Hepatocyte (in vitro differentiated cells): ENCODE results near the gene CDK6. TPM values are rescaled to one million over a fixed set of nuclear protein-coding genes. Genes with fewer than 3 reads are reported as not detected.

Experiments used
- DNase-seq: peaks from one replicate; pipeline ENCODE4 v3.0.0-alpha.2; 2016; ENCODE audit warnings: low spot score
- H2AFZ ChIP-seq: fragments of 200-600 bp; sonication (generic); 2 replicates; pipeline ENCODE4 v1.6.0; 2016; ENCODE audit warnings: antibody characterized with exemption, mild to moderate bottlenecking
- H3K27ac ChIP-seq: fragments of 200-600 bp; sonication (generic); 2 replicates; pipeline ENCODE4 v1.5.1; 2016; ENCODE audit warnings: mild to moderate bottlenecking
- H3K27me3 ChIP-seq: fragments of 200-600 bp; sonication (generic); 2 replicates; pipeline ENCODE4 v1.6.1; 2016
- H3K36me3 ChIP-seq: fragments of 200-600 bp; sonication (generic); replicated peaks from 2 replicates; pipeline ENCODE4 v1.5.1; 2016; ENCODE audit warnings: low read depth; ENCODE audit not compliant: insufficient read depth
- H3K4me1 ChIP-seq: fragments of 200-600 bp; sonication (generic); 2 replicates; pipeline ENCODE4 v1.5.1; 2016; ENCODE audit warnings: mild to moderate bottlenecking, moderate library complexity; ENCODE audit not compliant: insufficient read depth
- H3K4me2 ChIP-seq: fragments of 200-600 bp; sonication (generic); 2 replicates; pipeline ENCODE4 v1.6.0; 2016
- H3K4me3 ChIP-seq: fragments of 200-600 bp; sonication (generic); 2 replicates; pipeline ENCODE4 v1.5.1; 2016; ENCODE audit warnings: mild to moderate bottlenecking
- H3K79me2 ChIP-seq: fragments of 200-600 bp; sonication (generic); 2 replicates; pipeline ENCODE4 v1.6.0; 2017; ENCODE audit warnings: mild to moderate bottlenecking
- H3K9me2 ChIP-seq: fragments of 200-600 bp; sonication (generic); replicated peaks from 2 replicates; pipeline ENCODE4 v1.6.0; 2017; ENCODE audit warnings: mild to moderate bottlenecking; ENCODE audit not compliant: insufficient read depth
- H3K9me3 ChIP-seq: fragments of 200-600 bp; sonication (generic); 2 replicates; pipeline ENCODE4 v1.5.1; 2016; ENCODE audit warnings: low read depth, mild to moderate bottlenecking
- H4K20me1 ChIP-seq: fragments of 200-600 bp; sonication (generic); 2 replicates; pipeline ENCODE4 v1.6.0; 2016; ENCODE audit warnings: mild to moderate bottlenecking; ENCODE audit not compliant: insufficient read depth, poor library complexity, severe bottlenecking
- CTCF ChIP-seq: fragments of 200-600 bp; sonication (generic); IDR thresholded peaks from 2 replicates; pipeline ENCODE4 v1.5.1; 2016; ENCODE audit warnings: antibody characterized with exemption, mild to moderate bottlenecking; ENCODE audit not compliant: poor library complexity
- EZH2 ChIP-seq: fragments of 200-600 bp; sonication (generic); IDR thresholded peaks from 2 replicates; pipeline ENCODE4 v1.6.1; 2016; ENCODE audit warnings: antibody characterized with exemption, mild to moderate bottlenecking, borderline replicate concordance
- EZH2phosphoT487 ChIP-seq: fragments of 200-600 bp; sonication (generic); IDR thresholded peaks from one replicate; pipeline ENCODE4 v1.6.1; 2018; ENCODE audit warnings: antibody characterized with exemption, mild to moderate bottlenecking, low read depth, moderate library complexity; ENCODE audit not compliant: unreplicated experiment, severe bottlenecking
- WGBS: methylation state at CpG from one replicate; pipeline ENCODE4 v1.1.6; 2016; ENCODE audit warnings: low lambda C conversion rate; ENCODE audit errors: missing lambda C conversion rate; 5-methylcytosine and 5-hydroxymethylcytosine counted together
- polyA plus RNA-seq: library from polyadenylated mRNA; unstranded; fragments of >200 nt; fragmentation: Nextera tagmentation; extraction: Ambion mirVana; gene quantifications from 2 replicates; pipeline ENCODE4 v1.2.1, GENCODE V29; 2016
- total RNA-seq: library from RNA; depleted of rRNA; stranded (reverse); fragments of >200 nt; gene quantifications from 2 replicates; pipeline ENCODE4 v1.2.3, GENCODE V29; 2014

Gene CDK6
- total and polyA plus RNA-seq, 2 experiments from 2014 or later, result 18.7 to 64.5 TPM

- TF ChIP-seq EZH2phosphoT487 (no peak), CTCF (no peak), EZH2 (no peak)
- no peaks in the 10 kb centered on the region for H3K9me2 ChIP-seq
- no peaks in the 10 kb centered on the region for H3K36me3 ChIP-seq
- H4K20me1 ChIP-seq, result no peaks in the 10 kb centered on the region
- H3K79me2 ChIP-seq, result peaks cover 75% of the 10 kb centered on the region
- no peak for DNase-seq
- no peak overlapping the region for H3K4me3 ChIP-seq
- H3K9me3 ChIP-seq, result no peaks in the 10 kb centered on the region
- no peak overlapping the region for H2AFZ ChIP-seq
- H3K27me3 ChIP-seq, result no peaks in the 10 kb centered on the region
- 67% methylated on average over 14 of the region's 14 CpGs for WGBS
- H3K27ac ChIP-seq, result no peak overlapping the region
- no peak overlapping the region for H3K4me2 ChIP-seq
- peaks cover 9% of the 10 kb centered on the region for H3K4me1 ChIP-seq
Observed at GRCh38 chr7:92725161-92725925, 111.0 kb downstream of the CDK6 start.

- H3K4me3 ChIP-seq, result no peak overlapping the region
- H3K27ac ChIP-seq, result peak overlapping the region; percentile 47
- no peaks in the 10 kb centered on the region for H4K20me1 ChIP-seq
- peaks cover 9% of the 10 kb centered on the region for H3K4me1 ChIP-seq
- TF ChIP-seq EZH2, result no peak
- TF ChIP-seq CTCF, result no peak
- TF ChIP-seq EZH2phosphoT487, result no peak
- no peaks in the 10 kb centered on the region for H3K36me3 ChIP-seq
- H3K27me3 ChIP-seq, result no peaks in the 10 kb centered on the region
- H2AFZ ChIP-seq, result no peak overlapping the region
- no peaks in the 10 kb centered on the region for H3K9me2 ChIP-seq
- no peak overlapping the region for H3K4me2 ChIP-seq
- H3K9me3 ChIP-seq, result no peaks in the 10 kb centered on the region
- DNase-seq, result no peak
- peaks cover 68% of the 10 kb centered on the region for H3K79me2 ChIP-seq
- 56% methylated on average over 5 of the region's 5 CpGs for WGBS
Observed at GRCh38 chr7:92723943-92724342, 112.4 kb downstream of the CDK6 start.

DNA sequence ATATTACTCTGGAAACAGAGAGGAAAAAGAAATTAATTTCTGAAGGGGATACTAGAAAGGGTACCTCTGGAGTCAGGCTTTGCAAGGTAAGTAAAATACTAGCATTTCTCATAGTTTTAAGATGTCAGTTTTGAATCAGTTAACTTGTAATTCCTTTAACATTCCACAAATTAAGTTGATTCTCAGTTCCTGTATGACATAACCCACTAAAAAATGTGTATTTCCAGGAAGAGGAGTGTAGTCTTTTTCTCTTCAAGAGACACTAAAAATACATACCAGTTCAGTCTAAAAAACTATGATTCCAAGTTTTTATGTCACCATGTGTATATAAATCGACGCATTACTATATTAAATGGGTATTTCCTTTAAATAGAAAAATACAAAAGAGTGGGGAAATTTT, 113.2 kb downstream of the CDK6 start:
- Histone ChIP-seq H3K4me3 (no peak overlapping the region), H3K79me2 (peaks cover 67% of the 10 kb centered on the region), H3K9me3 (no peaks in the 10 kb centered on the region), H3K4me2 (no peak overlapping the region), H3K4me1 (peaks cover 9% of the 10 kb centered on the region), H2AFZ (no peak overlapping the region), H4K20me1 (no peaks in the 10 kb centered on the region), H3K27me3 (no peaks in the 10 kb centered on the region), H3K36me3 (no peaks in the 10 kb centered on the region), H3K27ac (peak overlapping the region; percentile 47), H3K9me2 (no peaks in the 10 kb centered on the region)
- WGBS, result 84% methylated on average over 2 of the region's 2 CpGs
- no peak for DNase-seq
- TF ChIP-seq EZH2 (no peak), CTCF (no peak), EZH2phosphoT487 (no peak)
